Fibroblast of peridontal ligament (primary cell): ENCODE results near the gene SNRPA1.

Experiments used
- DNase-seq: peaks from one replicate; pipeline ENCODE4 v3.0.0-alpha.2; 2010; ENCODE audit errors: extremely low read depth

The SNRPA1 gene

DNA sequence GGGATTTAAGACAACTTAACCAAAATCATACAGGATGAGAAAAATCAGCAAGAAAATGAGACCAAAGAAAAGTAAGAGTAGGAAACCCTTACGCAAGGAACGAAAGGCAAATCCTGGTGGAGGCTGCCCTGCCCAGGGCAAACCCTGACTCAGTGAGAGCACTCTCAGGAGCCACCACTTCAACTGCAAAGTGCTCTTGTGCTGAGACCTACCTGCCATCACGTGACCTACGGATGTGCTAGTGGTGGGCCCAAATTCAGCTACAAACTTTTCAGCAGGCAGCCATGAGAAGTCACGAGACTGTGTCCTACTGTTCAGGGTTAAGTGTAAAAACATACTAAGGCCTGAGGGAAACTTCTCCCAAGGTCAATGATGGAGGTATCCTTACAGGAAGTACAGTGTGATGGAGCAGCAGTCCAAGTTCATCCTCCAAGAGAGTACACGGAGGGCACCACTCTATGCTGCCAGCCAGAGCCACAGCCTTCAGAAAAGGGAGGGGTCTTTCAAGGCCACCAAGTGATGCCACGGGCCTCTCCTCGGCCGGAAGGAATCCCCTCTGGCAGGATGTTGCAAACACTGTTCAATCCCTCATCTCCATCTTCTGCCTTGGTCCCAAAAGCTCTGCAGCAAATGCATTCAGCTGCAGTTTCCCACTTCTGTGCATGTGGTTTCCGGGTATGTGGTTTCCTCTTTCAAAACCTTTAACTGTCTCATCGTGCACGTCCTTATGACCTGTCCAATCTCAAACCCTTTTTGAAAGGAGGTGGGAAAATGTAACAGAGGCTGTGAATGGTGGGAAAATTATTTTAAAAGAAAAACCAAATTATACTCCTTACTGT, 52.7 kb downstream of the SNRPA1 start:
- peak; percentile 74 for DNase-seq

GRCh38 chr15:101240358-101240757, 54.7 kb downstream of the SNRPA1 start:
- DNase-seq, result peak; percentile 50

- DNase-seq, result no peak
These were observed 55.3 kb downstream of the SNRPA1 start for GRCh38 chr15:101239724-101240136.

GRCh38 chr15:101237251-101237650, 57.8 kb downstream of the SNRPA1 start:
- DNase-seq, result no peak

DNA sequence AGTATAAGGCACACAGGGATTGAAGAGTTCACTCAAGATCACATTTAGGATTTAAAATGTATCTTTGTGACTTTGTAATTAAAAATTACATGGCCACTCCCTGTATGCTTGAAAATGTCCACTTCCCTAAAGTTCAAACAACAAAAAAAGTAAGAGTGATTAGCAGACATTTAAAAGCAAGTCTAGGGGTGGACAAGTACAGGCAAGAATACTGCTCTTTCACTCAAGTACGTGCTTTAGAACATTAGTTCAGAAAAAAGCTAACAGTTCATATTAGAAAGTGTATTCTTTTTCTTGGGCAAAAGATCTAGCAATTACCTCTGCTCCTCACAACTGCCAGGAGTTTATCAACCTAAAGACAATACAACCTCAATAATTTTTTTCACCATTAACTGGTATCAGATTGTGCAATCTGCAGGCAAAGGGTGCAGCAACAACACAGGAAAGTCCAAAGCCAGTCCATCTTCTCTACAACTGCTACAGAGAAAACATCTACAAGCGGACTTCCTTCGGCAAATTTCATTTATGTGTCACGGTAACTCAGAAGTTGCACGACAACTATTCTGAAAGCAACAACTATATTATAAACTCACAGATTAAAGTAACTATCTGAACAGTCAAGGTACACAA, 61.3 kb downstream of the SNRPA1 start:
- DNase-seq, result no peak

DNA sequence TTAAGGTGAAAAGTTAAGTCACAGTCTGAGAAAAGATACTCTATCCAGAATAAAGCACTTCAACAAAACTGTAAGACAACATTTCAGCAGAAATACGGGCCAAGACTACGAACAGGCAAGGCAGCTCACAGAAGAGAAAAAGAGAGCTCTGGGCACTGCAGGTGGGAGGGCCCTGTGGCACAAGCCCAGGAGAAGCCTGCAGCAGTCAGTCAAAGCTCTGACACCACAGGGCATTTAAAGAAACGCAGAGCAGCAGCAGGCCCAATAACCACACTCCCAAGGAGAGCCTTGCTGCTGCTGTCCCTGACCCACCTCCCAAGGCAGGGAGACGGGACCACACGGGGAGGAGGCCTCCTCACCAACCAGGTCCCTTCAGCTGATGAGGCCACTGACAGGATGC, 62.4 kb downstream of the SNRPA1 start:
- DNase-seq, result no peak
